Measurements from ENCODE around the gene RFTN1.

The RFTN1 gene

DNA sequence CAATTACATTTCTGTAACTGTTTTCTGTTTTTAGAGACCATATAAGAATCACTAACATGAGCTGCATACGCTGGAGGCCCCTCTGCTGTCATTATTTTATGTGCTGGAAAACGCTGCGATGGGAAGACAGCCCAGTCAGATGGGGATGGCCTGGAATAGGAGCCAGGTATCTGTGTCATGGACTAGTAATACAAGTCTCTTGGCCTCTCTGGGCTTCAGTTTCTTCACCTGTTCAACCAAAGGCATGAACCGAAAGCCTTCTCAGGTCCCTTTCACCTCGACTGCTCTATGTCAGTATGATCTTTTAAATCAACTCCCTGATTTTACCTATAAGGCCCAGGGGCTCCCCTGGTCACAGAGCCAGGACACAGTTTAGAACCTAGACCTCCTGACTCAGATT, 14.6 kb upstream of the RFTN1 start:
- no peak for DNase-seq

DNA sequence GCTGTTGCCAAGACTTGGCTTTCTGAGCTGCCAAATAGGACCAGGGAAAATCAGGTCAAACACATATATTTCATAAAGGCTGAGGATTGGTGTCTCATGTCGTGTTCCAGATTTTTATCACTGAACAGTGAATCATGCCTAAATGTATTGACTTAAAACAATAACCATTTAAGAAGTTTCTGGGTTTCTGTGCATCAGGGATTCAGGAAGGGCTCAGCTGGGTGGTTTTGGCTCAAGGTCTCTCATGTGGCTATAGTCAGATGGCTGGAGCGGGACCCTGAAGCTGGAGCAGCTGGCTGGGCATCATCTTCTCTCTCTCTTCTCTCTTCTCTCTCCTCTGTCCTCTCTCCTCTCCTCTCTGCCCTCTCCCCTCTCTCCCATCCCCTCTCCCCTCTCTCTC, 10.7 kb upstream of the RFTN1 start:
- DNase-seq, result no peak

DNA sequence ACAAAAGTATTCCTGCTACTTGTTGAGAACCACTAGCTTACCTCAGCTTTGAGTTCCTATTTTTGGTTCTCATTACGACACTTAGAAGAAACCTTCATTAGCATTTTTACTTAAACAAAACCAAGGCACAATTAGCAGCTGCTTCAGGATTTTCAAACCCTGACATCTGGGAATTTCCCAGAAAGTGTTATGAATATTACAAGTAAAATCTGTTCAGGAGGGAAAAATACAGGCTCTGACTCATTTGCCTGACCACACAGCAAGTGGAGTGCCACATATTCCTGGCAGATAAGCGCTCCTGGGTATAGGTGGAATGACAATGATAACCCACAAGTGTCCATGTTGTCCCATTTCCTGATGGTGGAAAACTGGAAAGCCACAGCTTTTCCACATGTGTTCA, 10.3 kb upstream of the RFTN1 start:
- no peak for DNase-seq

DNA sequence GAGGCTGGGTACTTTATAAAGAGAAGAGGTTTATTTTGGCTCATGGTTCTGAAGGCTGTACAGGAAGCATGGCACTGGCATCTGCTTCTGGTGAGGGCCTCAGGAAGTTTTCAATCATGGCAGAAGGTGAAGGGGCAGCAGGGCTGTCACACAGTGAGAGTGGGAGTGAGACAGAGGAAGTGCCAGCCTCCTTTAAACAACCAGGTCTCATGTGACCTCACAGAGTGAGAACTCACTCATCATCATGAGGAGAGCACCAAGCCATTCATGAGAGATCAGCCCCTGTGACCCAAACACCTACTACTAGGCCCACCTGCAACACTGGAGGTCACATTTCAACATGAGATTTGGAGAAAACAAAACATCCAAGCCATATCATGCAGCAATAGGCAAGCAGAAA, 9.3 kb upstream of the RFTN1 start:
- no peak for DNase-seq

DNA sequence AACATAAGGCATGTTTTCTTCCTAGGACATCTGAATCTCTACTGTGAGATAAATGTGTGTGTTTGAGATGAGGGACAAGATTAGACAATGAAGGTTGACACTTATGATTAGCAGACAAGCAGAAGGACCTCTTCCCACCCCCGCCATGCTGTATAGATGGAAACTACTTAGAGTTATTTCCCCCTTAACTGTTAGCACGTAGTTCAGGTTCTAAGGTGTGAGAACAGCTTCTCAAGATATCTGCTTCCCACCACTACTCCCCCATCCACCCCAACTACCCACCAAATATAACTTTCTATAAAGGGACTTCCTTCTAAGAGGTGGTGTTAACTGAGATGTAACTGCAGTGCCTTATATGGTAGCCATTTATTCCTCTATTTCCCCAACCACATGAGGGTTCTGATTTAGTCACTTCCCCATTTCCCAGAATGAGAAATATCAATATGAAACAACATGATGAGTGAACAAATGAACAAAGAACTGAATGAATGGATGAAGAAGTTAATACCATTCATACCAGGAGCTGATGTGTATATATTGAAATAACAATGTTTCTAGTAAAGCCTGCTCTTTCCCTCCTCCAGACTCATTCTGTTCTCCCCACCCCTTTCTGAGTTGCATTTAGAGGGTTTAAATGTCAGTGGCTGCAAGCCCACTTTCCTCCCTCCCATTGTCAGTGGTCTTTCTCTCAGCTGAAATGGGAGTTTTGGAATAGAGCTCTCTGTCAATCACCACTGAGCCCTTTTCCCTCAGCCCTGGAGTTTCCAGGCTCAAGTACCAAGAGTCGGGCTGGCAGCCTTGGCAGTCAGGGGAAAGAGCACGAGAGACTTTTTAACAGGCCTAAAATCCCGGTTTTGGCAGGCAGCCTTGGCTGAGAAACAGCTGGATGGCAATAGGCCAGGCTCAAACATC, 7.7 kb upstream of the RFTN1 start:
- no peak for DNase-seq

DNA sequence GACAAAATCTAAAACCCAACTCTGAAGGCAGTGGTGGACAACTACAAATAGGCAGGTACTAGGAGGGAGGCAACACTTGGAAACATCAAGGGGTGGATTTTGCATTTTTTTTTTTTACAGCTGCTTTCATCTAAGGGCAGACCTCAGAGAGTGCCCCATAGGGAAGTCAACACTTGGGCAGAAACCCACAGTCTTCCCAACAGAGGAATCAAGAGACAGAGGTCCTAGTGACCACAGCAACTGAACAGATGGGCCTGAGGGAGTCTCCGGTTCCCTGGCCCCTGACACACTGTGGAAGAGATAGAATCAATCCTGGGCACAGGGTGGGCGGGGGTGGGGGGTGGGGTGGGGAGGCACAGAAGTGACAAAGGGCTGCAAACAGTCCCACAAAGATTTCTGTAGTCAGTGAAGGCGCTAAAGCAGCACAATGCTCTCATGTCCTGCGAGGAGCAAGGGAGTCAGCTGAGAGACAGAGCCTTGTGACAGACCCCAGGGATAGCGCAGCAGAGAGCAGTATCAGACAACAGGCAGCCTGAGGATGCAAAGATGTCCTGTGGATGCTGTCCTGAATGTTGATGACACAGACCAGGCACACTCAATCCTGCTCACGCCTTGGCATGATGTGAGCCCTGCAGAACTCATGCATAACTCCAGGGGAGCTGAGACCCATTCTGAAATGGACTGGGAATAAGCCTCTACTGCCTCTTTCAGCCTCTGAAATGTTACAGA, 6.9 kb upstream of the RFTN1 start:
- DNase-seq, result no peak

DNA sequence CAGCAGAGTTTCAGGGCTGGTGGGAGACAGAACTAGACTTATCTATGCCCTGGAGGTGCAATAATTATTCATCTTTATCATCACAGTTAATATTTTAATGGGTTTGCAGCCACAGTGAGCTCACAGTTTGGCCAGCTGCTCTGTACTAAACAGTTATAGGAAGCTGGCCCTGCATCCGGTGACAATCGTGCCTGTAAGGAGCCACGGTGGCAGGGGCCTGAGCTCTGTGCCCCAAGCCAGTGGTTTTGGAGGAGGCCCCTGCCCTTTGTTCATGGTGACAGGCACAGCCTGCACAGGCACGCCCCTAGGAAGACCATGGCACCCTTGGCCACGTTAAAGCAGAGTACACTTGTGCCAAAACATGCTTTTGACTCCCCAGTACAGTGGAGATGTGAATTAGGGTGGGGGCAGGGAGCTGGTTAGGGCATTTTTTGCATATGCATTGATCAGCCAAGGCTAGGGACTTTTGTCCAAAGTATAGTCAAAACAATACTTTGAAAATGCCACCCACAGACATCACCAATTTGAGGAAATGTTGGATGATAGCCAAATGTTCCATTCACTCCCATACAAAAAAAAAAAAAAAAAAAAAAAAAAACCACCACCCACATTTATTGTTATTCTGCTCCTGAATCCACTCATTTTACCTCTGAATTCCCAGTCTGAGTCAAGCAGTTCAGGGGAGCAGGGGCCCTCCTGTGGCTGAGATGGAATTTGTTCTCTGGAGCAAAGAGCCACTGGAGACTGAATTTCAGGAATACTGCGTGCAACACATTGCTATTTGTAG, 3.4 kb upstream of the RFTN1 start:
- no peak for DNase-seq

DNA sequence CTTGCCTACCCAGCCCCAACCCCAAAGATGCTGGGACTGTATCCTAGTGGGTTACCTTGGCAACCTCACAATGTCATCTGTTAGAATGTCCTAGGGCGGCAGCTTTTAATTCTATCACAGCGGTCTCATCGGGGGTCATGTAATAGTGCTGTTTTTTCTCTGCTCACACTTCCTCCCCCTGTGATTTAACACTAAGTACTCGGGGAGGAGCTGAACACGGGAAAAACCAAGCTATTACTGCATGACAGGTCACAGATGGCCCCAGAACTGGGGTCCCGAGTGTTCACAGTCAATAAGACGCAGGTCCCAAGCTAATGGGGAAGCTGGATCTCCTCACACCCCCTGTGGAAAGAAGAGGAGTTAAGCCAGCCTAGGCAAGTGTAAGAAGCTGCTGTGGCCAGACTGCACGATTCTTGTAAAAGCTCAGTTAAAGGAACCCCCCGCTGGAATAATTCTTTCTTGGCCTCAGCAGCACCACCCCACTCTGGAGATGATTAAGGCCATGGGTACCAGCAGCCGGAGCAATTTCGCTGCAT, 2.5 kb upstream of the RFTN1 start:
- no peak for DNase-seq

DNA sequence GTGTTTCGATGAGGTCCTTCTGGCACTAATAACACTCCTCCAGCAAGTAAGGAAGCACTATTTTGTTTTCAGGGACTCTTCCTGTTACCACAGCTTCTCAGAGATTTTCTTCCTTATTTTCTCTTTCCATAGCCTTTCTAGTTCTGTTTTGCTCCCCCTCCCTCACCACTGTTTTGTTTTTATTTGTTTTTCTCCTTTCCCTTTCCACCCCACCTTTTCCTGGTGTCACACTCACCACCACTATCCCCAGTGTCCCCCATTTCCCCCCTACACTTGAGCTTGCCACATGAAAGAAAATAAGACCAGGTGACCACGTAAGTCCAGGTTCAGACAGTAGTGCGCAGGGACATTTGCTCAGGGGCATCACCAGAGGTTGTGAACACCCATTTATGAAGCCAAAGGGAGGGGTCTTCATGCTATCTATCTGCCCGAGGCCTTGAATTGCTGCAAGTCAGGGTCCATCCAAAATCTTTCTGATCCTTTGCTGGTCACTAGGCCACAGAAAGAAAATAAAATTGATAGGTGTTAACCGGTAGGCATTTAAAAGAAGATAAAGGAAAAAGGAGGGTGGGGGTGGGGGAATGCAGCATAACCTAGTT, 1.4 kb upstream of the RFTN1 start:
- DNase-seq, result no peak

DNA sequence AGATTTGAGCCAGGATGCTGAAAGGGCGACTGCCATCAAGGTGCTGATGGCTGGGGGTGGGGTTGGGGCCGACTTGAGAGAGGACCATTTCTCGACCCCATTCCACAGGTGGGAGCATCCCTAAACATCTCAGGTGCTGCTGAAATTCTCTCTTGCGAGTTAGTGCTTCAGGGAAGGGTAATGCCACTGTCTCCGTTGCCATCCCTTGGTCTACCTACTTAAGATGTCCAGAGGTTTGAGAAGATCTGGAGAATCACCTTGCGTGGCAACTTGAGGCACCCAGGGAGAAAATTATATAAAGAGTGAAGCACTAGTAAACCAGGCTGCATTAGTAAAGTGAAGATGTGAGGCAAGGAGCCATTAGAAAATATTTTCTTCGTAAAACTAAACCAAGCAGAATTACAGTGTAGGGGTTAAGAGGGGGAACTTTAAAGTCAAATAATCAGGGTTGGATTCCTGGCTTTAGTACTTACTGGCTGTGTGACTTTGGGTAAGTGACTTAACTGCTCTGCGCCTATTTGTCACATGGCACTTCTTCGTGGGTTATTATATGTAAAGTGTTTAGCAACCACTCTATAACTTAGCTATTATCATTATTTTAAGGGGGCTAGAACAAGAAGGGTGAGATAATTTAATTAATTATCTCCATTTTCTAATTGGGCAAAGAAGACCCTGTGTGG, 662 bp upstream of the RFTN1 start:
- no peak for DNase-seq

DNA sequence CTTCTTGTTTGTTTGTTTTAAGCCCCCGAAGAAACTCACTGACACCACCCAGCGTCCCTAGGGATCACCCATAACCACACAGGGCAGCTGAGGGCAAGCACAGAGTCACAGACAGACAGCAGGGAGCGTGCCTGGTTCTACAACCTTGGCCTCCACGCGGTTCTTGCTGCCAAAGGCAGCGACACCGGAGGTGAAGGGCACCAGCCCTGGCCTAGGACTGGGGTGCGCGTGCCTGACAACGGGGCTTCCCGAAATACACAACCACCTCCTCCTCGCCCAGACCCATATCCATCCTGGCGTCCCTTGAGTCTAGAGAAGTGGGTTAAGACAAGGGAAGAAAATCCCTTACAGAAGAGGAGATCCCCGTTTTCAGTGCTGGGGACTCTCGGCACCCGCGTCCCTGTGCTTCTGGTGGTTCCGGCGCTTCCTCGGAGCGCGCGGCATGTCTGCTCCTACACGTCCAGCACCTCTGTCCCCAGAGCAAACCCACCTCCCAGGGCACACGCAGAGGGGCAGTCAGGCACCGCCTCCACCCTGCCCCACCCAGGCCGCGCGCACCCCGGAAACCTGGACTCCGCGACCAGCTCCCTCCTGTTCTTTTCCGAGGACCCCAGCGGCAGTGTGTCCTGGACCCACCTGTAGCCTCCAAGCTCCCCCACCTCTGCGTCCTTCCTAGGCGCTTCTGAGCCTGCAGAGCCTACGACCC, 911 bp downstream of the RFTN1 start:
- no peak for DNase-seq

DNA sequence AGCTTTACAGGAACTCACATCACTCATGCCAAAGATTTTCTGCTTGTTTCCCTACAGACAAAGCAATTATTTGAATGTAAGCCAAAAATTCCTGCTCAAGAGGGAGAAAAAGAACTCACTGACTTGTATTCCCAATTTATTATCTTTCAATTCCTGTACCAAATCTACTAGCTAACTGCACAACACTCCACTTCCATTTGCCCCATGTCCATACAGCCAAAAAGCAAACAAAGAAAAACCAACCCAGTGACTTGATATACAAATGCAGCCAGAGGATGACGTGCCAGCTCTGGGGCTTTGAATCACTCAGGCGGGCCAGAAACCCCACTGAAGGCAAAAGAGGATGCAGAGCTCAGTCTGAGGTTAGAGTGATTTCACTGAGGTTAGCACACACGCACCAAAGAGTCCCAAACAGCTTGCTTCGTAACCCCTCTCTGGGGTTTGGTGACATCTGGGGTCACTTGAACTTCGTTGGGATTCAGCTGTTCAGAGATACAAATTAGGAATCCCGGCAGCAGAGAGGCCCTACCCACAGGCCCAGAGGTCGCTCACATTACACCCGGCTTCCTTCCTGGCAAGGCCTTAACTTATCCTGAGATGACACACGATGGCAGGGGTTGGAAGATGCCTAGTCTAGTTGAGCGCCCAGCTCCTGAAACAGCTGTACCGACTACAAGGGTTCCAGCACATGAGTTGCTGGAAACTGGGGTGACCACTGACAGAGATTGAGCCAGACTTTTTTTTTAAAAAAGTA, 1.6 kb downstream of the RFTN1 start:
- no peak for DNase-seq

DNA sequence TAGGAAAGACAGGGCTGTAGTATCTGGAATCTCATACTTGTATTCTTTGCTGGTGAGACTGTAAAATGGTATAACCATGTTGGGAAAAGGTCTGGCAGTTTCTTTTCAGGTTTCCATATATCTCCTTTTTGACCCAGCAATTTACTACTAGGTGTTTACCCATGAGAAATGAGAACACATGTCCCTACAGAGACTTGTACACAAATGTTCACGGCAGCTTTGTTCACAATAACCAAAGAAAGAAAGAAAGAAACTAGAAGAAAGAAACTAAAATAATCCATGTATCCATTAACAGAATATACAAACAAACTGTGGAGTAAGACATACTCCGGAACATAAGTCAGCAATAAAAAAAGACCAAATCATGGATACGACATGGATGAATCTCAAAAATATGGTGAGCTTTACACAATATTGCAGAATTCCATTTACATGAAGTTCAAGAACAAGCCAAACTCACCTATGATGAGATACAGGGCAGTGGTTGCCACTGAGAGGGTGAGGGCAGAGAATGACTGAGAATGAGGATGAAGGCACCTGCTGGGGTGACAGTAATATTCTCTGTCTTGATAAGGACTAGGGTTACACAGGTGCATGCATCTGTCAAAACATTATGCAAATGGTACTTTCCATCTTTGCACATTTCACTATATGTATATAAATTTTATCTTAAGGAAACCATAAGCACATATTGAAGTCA, 2.7 kb downstream of the RFTN1 start:
- DNase-seq, result no peak

DNA sequence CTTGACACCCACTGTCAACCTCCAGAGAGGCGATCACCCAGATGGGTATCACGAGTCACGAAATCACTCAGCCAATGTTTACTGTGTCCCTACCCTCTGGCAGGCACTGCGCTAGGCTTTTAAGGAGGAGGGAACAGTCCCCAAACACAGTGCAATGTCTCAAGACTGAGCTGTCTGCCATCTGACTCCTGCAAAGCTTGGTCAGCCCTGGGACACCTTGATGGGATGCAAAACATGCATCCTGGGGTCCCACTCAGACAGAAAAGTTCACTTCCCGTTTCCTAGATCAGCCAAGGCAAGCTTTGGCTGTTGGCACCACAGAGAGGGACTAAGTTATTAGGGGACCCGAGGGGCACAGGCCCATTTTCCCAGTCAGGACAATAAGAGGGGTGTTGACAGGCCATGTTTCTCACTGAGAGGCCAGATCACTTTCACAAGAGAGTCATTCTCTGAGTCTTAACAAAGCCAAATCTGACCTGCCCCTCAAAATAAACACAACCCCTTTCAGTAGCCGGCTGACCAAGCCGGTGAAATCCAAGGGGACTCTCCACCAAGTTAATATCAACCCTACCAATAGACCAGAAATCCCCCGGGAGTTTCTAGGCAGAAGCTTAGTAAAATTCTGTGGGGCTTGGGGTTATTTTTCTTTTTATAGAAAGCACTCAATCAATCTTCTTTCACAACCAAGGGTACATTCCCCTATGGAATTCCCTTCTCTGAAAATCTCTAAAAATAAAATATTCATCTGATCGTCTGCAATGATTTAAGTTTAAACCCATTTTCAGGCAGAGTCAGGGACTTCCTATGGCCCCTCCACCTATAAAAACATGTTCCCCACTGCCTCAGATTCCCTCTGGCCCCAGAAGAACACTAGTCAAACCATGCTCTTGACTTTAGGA, 3.5 kb downstream of the RFTN1 start:
- no peak for DNase-seq

DNA sequence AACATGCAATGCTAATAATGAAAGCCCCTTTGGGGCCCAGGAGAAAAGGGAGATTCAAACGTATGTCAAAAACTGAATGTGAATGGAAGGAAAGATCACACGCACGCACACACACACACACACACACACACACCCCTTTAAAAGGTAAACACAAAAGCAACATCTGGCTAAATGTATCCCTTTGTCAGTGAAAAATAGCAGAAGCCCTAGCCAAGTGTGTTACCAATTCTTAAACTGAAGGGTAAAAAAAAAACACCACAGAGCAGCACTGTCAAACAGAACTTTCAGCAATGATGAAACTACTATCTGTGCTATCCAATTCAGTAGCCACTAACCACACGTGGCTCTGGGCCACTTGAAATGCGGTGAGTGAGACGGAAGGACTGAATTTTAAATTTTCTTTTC, 4.9 kb downstream of the RFTN1 start:
- no peak for DNase-seq

DNA sequence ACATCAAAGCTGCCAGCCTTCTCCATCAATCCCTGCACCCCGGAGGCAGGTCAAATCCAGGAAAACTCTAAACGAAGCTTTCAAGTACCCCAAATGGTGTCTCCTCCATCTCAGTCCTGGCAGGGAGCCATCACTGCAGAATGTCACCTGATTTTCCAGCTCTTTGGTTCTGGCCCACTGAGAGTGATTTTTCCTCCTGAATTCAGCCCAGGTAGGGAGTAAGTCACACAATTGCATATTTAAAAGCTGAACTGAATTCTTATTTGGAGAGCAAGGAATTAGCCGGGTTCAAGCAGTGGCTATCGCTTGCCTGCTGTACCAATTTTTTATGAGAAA, 5.3 kb downstream of the RFTN1 start:
- DNase-seq, result no peak

DNA sequence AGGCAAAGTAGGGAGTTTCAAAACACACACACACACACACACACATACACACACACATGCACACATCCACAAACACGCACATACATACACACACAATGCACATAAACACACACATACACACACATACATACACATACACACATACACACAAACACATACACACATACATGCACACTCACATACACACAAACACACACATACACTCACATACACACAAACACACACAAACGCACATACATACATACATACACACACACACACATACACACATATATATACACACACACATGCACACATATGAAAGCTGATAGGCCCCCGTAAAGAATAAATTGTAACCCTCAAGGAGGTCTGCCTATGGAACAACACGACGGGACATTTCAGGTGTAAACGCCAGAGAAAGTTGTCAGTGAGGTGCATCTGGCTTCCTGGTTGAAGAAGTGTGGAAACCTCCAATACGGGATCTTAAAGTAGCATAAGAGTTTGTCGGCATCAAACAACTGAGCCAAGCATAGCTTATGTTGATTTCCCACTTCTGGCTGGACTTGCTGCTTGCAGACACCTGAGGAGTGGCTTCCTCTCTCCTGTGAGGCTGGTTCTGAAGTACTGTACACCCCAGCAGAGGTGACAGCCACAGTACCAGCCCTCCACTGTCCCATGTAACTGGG, 5.8 kb downstream of the RFTN1 start:
- DNase-seq, result no peak

DNA sequence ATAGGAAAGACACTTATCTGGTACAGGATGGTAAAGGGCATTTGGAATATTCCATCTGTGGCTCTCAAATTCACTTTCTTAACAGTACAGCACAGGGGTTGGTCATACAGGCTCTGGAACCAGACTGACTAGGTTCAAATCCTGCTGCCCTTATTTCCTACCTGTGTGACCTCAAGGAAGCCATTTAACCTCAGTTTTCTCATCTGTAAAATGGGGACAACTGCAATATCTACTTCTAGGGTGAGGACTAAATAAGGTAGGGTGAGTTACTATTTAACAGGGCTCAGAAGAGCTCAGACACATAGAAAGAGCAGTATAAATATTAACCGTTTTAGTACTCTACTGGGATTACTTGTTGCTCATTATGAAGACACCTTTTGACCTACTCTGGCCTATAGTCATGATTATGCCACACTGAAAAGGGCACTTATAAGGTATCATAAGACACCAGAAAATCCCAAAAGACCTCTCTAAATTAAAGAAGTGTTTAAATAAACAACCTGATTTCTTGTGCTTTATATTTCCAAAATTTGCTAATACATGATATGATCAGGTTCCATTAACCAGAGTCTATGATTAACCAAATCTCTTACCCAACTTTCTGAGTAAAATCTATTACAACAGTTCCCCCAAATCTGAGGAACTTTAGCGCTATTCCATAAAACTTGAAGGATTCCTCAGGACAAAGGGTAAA, 6.5 kb downstream of the RFTN1 start:
- DNase-seq, result no peak

All from NCI-H187 treated with DMSO at 0.1 percent for 48 hours (cell line).